ENCODE data around the gene PACS1. TPM values are rescaled to one million over a fixed set of nuclear protein-coding genes. Genes with fewer than 3 reads are reported as not detected.
A peak's percentile ranks its signal among the peaks of the same experiment; 100 is the strongest.

Gene PACS1
- total RNA-seq, 2 donors from 2014 or later: 17.1 to 19.2 TPM

DNA sequence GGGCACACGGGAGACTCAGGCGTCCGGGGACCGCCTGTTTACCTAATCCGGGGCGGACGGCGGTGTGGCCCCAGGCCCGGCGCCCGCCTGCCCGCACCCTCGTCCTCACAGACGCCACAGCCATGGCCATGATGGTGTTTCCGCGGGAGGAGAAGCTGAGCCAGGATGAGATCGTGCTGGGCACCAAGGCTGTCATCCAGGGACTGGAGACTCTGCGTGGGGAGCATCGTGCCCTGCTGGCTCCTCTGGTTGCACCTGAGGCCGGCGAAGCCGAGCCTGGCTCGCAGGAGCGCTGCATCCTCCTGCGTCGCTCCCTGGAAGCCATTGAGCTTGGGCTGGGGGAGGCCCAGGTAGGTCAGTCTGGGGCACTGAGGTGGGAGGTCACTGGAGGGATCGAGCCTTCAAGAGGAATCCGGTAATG, 188.4 kb downstream of the PACS1 start:
- intact Hi-C loops (cut with DNase I, micrococcal nuclease): no loop called here
- DNase-seq (no peak), ATAC-seq (peak; percentile 12)

DNA sequence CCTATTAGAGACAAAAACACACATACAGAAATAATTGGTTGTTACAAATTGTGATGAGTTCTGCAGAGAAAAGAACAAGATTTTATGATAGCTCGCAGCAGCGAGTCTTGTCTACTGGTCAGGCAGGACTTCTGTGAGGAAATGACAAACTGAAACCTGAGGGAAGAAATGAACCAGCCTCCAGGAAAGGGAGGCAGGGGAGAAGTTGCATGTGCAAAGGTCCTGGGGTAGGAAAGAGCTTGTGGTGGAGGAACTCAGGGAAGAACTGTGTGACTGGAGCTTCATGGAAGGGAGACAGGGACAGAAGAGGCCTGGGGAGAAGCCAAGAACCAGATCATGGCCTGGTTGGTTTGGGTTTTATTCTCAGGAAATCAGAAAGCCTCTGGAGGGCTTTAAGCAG, 189.2 kb downstream of the PACS1 start:
- DNase-seq: no peak
- intact Hi-C loops (cut with DNase I, micrococcal nuclease): no loop called here
- no peak for ATAC-seq

DNA sequence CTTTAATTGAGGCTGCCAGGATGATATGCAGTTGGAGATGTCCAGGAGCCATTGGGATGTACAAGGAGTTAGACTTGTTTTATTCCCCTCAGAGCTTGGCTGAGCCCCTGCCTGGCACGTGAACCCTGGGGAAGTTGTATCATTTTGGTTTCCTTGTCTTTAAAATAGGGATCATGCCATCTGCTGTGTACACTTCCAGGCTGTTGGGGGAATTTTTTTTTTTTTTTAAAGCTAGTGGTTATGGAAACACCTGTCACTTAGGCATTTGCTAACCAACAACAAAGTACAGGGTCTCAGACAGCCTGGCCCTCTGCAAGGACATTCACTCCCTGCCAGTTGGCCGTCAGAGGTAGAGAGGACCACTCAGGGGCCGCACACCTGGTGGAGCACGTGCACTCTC, 189.9 kb downstream of the PACS1 start:
- intact Hi-C loops (cut with DNase I, micrococcal nuclease): no loop called here
- DNase-seq (no peak), ATAC-seq (no peak)

DNA sequence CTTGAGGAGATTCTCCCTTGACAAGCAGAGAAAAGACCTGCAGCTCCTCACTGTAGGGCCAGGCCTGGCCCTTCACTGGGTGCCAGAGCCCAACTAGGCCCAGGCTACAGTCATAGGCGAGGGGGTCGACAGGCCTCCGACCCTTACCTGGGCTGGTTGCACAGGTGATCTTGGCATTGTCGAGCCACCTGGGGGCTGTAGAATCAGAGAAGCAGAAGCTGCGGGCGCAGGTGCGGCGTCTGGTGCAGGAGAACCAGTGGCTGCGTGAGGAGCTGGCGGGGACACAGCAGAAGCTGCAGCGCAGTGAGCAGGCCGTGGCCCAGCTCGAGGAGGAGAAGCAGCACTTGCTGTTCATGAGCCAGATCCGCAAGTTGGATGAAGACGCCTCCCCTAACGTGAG, 191.5 kb downstream of the PACS1 start:
- ATAC-seq (no peak), DNase-seq (no peak)
- intact Hi-C loops (cut with DNase I, micrococcal nuclease): no loop called here

DNA sequence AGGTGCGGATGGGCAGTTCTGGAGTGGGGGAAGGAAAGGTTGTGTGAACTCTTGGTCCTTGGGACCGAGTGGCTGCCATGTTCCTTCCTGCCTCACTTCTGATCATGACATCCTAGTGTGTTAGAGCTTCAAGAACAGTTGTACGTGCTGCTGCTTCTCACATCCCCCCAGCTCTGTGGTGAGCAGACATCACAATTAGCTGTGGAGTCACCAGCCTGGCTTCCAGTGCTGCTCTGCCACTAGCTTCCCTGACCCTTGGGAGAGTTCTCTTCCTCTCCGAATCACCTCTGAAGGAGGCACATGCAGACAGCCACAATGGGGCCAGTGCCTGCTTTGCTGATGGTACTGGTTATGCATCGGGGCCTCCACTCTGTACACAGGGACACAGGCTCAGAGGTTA, 192.1 kb downstream of the PACS1 start:
- ATAC-seq (no peak), DNase-seq (no peak)
- intact Hi-C loops (cut with DNase I, micrococcal nuclease): no loop called here

DNA sequence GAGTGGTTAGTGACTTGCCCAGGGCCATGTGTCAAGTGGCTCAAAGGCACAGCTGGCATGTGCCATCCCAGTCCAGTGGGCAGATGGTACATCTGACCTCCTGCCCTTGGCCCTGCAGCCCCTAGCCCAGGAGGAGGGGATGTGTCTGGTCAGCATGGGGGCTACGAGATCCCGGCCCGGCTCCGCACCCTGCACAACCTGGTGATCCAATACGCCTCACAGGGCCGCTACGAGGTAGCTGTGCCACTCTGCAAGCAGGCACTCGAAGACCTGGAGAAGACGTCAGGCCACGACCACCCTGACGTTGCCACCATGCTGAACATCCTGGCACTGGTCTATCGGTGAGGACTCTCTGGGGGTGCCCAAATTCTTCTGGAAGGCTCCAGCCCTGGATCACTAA, 192.6 kb downstream of the PACS1 start:
- intact Hi-C loops (cut with DNase I, micrococcal nuclease): no loop called here
- no peak for DNase-seq
- no peak for ATAC-seq

DNA sequence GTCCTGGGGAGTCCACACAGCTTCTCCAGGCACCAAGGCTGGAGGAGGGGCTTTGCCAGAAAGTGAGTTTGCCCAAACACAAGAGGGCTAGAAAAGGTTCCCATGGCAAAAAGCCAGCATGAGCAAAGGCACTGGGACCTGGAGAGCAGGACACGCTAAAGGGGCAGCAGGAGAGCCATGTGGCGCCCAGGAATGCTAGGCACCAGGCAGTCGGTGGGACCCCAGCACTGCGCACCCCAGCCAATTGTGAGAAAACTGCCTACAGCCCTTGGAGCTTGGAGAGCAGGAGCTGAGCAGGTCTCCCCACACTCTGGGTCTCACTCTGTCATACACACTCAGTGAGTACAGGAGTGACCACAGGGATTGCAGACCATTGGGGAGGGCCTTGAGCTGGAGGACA, 193.2 kb downstream of the PACS1 start:
- no peak for ATAC-seq
- no peak for DNase-seq
- intact Hi-C loops (cut with DNase I, micrococcal nuclease): no loop called here

DNA sequence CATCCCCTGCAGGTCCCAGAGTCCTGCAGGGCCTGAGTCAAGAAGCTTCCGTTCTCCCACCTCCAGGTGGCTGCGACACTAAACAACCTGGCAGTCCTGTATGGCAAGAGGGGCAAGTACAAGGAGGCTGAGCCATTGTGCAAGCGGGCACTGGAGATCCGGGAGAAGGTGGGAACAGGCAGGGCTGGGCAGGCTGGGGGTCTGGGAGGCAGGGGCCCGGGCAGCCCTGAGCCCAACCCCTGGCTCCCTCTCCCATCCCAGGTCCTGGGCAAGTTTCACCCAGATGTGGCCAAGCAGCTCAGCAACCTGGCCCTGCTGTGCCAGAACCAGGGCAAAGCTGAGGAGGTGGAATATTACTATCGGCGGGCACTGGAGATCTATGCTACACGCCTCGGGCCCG, 193.7 kb downstream of the PACS1 start:
- no peak for DNase-seq
- intact Hi-C loops (cut with DNase I, micrococcal nuclease): no loop called here
- ATAC-seq: no peak

DNA sequence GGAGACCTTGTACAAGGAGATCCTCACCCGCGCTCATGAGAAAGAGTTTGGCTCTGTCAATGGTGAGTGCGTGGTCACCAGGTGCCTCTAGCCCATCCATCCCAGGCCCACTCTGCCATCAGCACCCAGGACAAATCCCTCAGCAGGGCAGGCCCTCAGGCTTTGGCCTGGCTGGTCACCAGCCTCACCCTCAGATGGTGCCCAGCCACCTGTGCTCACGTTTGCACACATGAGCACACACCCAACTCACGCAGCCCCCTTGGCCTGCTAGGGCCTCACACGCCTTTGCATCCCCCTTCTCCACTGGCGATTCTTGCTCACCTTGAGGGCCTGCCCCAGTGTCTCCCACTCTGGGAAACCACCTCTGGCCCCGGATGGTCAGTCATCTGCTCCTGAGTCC, 194.3 kb downstream of the PACS1 start:
- ATAC-seq (no peak), DNase-seq (no peak)
- intact Hi-C loops (cut with DNase I, micrococcal nuclease): no loop called here

DNA sequence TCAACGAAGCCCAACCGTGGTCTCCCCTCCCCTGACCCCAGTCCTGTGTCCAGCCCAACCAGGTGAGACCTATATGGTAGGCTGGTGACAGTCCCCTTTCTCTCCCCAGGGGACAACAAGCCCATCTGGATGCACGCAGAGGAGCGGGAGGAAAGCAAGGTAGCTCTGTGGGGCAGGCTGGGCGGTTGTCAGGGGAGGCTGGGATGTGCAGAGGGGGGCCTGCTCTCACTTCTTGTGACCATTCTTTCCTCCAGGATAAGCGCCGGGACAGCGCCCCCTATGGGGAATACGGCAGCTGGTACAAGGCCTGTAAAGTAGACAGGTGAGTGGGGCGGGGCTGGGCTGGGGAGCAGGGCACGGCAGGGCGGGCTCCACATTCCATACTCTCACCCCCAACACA, 194.8 kb downstream of the PACS1 start:
- intact Hi-C loops (cut with DNase I, micrococcal nuclease): no loop called here

DNA sequence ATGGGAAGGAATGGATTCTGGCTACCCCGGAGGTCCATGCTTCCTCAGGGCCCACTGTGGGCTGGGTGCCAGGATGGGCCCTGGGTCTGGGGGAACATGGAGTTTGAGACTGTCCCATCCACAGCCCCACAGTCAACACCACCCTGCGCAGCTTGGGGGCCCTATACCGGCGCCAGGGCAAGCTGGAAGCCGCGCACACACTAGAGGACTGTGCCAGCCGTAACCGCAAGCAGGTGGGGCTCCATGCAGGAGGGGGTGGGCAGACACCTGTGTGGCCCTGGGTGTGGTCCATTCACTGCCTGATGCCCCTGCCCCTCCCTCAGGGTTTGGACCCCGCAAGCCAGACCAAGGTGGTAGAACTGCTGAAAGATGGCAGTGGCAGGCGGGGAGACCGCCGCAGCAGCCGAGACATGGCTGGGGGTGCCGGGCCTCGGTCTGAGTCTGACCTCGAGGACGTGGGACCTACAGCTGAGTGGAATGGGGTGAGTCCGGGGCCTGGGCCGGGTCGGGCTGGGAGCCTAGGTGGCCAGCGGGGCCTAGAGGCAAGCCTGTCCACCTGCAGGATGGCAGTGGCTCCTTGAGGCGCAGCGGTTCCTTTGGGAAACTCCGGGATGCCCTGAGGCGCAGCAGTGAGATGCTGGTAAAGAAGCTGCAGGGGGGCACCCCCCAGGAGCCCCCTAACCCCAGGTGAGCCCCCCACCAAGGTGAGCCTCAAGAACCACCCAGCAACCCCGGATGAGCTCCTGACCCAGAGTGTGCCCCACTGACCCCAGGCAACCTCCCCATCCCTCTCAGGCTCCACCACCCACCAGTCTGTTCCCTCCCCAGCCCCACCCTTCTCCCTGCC, 195.7 kb downstream of the PACS1 start:
- intact Hi-C loops (cut with DNase I, micrococcal nuclease): no loop called here
- DNase-seq (no peak), ATAC-seq (no peak)

More for the DNA sequence above, 194.8 kb downstream of the PACS1 start:
- DNase-seq (no peak), ATAC-seq (no peak)

DNA sequence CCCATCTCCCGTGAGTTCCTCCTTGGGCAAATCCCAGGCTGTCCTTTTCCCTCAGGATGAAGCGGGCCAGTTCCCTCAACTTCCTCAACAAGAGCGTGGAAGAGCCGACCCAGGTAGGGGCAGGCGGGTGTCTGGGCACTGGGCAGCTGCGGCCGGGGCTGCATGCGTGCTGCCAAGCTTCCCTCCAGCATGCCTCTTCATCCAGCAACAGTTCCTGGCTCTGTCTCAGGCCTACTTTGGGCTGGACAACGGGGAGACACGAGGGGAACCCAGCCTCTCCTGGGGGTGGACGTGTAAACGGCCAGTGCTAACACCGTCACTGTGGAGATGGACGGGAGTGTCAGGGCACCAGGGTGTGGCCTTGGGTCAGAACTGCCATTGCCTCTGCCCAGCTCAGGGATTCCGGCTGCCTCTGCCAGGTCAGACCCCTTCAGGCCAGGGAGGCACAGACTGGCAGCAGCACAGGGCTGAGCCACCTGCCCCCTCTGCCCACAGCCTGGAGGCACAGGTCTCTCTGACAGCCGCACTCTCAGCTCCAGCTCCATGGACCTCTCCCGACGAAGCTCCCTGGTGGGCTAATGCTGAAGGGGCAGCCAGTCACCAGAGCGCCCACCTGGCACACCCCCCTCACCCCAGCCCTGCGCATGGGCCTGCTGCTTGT, 196.4 kb downstream of the PACS1 start:
- intact Hi-C loops (cut with DNase I, micrococcal nuclease): no loop called here
- DNase-seq (peak in 1 of 2 donors; percentile 36), ATAC-seq (no peak)

DNA sequence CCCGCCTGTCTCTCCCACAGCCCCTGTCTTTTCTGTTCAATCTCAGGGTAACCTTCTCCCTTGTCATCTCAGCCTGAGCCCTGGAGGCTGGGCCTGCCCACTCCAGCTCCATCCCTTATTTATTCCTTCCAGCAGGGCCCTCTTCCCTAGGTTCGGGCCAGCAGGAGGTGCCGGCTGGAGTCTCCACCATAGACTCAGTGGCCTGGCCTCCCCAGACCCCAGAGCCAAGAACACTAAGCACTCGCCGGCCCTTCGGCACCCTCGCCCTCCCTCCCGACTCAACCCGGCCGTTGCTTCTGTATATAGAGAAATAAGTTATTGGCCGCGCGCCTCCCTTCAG, 196.9 kb downstream of the PACS1 start:
- DNase-seq: no peak
- ATAC-seq: no peak
- intact Hi-C loops (cut with DNase I, micrococcal nuclease): no loop called here

DNA sequence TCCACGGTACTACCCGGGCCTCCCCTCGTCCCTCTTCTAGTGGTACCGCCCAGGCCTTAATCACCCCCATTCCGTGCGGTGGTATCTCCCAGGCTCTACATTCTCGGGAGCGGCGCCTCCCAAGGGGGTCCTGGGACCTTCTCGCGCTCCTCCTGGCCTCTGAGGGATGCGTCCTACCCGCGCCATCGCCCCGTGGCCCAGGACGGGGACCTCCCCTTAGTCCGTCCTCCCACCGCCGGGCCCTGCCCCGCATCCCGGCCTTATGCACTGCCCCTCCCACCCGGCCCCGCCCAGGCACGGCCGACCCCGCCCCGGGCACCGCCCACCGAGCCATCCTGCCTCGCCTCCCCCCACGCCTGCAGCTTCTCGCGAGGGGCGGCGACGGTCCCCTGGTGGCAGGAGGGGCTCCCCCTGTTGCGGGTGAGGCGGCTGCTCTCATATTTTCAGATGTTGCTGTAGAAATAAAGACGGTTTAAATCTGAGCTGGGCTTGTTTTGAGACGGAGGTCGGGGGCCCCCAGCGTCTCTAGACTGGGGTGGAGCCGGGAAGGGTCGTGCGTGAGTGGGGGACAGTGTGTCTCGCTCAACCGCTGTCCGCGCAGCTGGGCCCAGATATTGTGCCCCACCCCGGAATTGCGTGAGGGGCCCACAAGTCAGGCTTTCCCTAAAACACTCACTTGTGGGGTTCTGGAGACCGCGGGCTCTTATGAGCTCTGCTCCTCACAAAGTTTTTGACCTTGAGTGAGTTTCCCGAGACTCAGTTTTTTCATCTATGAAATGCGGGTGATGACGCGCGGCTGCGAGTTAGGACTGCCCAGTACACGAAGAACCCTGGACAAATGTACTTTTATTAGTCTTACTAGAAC, 197.5 kb downstream of the PACS1 start:
- DNase-seq (peak; percentile 88 to 93), ATAC-seq (peak; percentile 78)
- intact Hi-C loops (cut with DNase I, micrococcal nuclease): no loop called here

DNA sequence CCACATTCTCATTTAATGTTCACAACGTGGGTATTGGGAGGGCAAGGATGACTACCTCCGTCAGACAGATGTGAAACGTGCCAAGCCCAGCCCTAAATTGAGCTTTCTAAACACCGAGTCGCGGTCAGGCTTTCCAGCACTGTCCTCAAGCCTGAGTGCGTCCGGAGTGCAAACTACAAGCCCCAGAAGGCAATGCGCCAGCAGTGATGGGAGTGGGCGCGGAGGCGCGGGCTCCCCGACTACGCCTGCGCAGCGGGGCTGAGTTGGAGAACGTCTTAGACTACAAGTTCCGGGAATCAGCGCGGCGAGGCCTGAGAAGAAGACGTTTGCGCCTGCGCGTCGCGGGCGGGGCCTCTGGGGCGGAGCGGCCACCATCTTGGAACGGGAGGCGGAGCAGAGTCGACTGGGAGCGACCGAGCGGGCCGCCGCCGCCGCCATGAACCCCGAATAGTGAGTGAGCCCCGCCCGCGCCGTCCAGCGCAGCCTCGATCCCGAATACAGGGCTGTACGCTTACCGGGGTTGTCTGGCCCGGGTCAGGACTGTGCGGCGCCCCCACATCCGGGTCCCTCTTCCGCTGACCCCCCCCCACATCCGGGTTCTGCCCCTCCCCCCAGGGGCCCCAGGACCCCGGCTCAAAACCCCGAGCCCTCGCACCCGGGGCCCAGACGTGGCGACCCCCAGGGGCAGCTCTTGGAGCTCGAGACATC, 198.3 kb downstream of the PACS1 start, which contains the start of gene RAB1B:
Gene RAB1B, plus strand, starts transcription at position 396 of the 708 bp plus-strand sequence. Its CDS starts 41 bp downstream, at position 437.
- intact Hi-C loops (cut with DNase I, micrococcal nuclease): no loop called here
- DNase-seq (peak; percentile 100), ATAC-seq (peak; percentile 84)

DNA sequence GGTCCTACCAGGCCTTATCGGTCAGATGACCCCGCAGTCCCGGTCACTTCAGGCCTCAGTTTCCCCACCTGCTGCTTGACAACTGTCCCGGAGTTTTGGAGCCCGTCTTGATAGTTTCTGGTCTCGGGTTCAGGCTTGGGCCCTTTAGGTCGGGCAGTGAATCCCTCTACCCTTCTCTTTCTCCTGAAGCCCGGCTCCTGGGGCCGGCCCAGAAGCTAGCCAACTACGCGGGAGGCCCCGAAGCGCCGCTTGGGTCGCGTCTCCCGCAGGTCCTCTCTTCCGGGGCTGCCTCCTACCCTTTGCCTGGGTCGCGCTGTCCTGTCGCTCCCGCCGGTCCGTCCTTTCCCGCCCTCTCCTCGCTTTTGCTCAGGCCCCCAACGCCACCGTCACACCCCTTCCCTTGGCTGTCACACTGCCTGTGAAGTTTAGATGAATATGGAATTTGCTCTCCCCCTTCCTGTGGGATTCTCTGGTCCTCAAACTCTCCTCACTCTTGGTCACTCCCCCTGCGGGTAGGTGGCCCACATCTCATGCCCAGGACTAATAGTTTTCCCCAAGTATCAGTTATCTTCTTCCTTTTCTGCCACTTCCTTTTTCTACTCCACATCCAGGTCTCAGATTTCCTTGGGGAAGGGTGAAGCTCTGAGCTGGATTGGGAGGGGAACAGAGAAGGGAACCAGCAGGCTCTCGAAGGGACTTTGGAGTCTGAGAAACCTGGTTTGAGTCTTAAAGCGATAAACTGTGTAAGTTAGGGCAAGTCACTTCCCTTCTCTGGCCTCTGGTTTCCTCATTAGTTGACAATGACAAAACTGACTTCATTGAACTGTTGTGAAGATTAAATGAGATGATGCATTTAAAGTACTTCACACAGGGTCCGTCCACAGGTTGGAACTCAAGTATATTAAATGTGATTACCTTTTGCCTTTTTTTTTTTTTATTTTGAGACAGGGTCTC, 199.2 kb downstream of the PACS1 start:
- ATAC-seq (peak; percentile 2), DNase-seq (peak; percentile 43 to 48)
- intact Hi-C loops (cut with DNase I, micrococcal nuclease): no loop called here

DNA sequence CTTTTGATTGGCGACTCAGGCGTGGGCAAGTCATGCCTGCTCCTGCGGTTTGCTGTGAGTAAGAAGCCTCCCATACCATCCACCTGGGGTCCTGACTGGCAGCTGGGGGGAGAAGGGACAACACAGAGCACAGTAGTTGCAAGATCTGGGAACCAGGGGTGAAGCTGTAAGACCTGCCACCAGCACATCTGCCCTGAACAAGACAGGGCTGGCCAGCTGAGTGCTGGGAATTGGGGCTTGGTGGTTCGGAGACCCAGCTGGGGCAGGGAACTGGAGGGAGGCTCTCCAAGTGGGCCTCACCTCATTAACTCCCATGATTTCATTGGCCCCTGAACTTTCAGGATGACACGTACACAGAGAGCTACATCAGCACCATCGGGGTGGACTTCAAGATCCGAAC, 201.7 kb downstream of the PACS1 start:
- DNase-seq (no peak), ATAC-seq (no peak)
- intact Hi-C loops (cut with DNase I, micrococcal nuclease): no loop called here

DNA sequence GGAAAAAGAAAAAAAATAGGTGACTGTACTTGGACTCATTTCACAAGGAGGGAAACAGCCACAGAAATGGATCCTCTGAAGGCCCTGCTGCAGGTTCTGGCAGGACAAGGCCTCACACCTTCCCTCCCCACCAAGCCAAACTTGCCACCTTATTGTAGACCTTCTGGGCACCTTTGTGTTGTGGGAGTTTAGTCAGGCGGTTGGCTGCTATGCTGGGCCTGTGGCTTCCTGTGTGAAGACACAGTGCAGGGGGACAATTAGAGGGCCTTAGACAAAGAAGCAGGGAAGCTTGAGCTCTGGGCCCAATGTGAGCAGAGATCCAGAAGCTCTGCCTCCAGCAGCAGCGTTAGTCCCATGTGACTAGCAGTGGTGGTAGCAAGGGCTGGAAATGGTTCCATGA, 202.5 kb downstream of the PACS1 start:
- ATAC-seq: no peak
- intact Hi-C loops (cut with DNase I, micrococcal nuclease): no loop called here
- DNase-seq: no peak

All from left colon (tissue), 2 donors.